Thoracic aorta (tissue), 2 donors: ENCODE measurements around the gene TTC39B. TPM values are rescaled to one million over a fixed set of nuclear protein-coding genes. Genes with fewer than 3 reads are reported as not detected.

Experiments
- ATAC-seq: fragments of 150-250 bp; one replicate; pipeline ENCODE4 v1.8.0; 2017; ENCODE audit warnings: low read depth; ENCODE audit not compliant: insufficient number of reproducible peaks, low FRiP score
- DNase-seq: peaks from one replicate; pipeline ENCODE4 v3.0.0-alpha.2; 2020; ENCODE audit warnings: low spot score
- H3K27ac ChIP-seq, 2 donors: fragments of 200-600 bp; sonication (generic); 1 replicate in 1 of 2; 2 replicates in 1 of 2; pipeline ENCODE4 v1.5.1; 2016; ENCODE audit warnings: mild to moderate bottlenecking in 2 of 2, moderate library complexity in 2 of 2
- H3K27me3 ChIP-seq: fragments of 200-600 bp; sonication (generic); replicated peaks from 2 replicates; pipeline ENCODE4 v1.6.0; 2016; ENCODE audit warnings: mild to moderate bottlenecking; ENCODE audit not compliant: insufficient read depth
- H3K36me3 ChIP-seq: fragments of 200-600 bp; sonication (generic); one replicate; pipeline ENCODE4 v1.5.1; 2016
- H3K4me1 ChIP-seq, 2 donors: fragments of 200-600 bp; sonication (generic); 1 replicate in 1 of 2; 2 replicates in 1 of 2; pipeline versions ENCODE4 v1.5.1 to v1.6.0; 2016; ENCODE audit warnings: low read depth in 2 of 2, mild to moderate bottlenecking in 1 of 2; ENCODE audit not compliant: control insufficient read depth in 1 of 2
- H3K4me3 ChIP-seq: fragments of 200-600 bp; sonication (generic); 2 replicates; pipeline ENCODE4 v1.5.1; 2016; ENCODE audit warnings: mild to moderate bottlenecking
- H3K9me3 ChIP-seq: fragments of 200-600 bp; sonication (generic); 2 replicates; pipeline ENCODE4 v1.5.1; 2016
- CTCF ChIP-seq: fragments of 200-600 bp; sonication (generic); IDR thresholded peaks from one replicate; pipeline ENCODE4 v1.5.1; 2019; ENCODE audit warnings: antibody characterized with exemption
- total RNA-seq, 2 donors: library from RNA; depleted of rRNA; stranded (reverse); fragments of >200 nt; gene quantifications; one replicate each; pipeline versions ENCODE4 v1.1.0 to v1.2.3, GENCODE V29; 2016

Gene TTC39B
- total RNA-seq = 10 to 100 TPM; 24.2 to 46.7 TPM

GRCh38 chr9:15306757-15307522 lies at the start of gene TTC39B:
TTC39B (minus strand) TSS chr9:15307216; CDS start chr9:15307125, 91 bp downstream.
- Histone ChIP-seq H3K27me3 (no peaks in the 10 kb centered on the region), H3K4me3 (peak within 1 kb of the TSS; percentile 100), H3K4me1 (peaks cover 15 to 24% of the 10 kb centered on the region in 2 donors), H3K9me3 (no peaks in the 10 kb centered on the region), H3K36me3 (no peaks in the 10 kb centered on the region), H3K27ac (peak within 1 kb of the TSS; percentile 87 to 94)
- no peak for TF ChIP-seq CTCF
- ATAC-seq (peak; percentile 91), DNase-seq (peak; percentile 85)

GRCh38 chr9:15355669-15356068 lies 48.7 kb upstream of the TTC39B start:
- ATAC-seq = no peak
- Histone ChIP-seq H3K4me1 (no peaks in the 10 kb centered on the region), H3K9me3 (no peaks in the 10 kb centered on the region), H3K4me3 (no peak overlapping the region), H3K27ac (no peak overlapping the region), H3K36me3 (no peaks in the 10 kb centered on the region), H3K27me3 (no peaks in the 10 kb centered on the region)
- no peak for TF ChIP-seq CTCF
- no peak for DNase-seq

- H3K36me3 ChIP-seq = no peaks in the 10 kb centered on the region
- ATAC-seq (no peak), DNase-seq (no peak)
- H3K4me3 ChIP-seq = no peak overlapping the region
- H3K4me1 ChIP-seq = no peaks in the 10 kb centered on the region
- no peak for TF ChIP-seq CTCF
- H3K9me3 ChIP-seq = no peaks in the 10 kb centered on the region
- no peak overlapping the region for H3K27ac ChIP-seq
- H3K27me3 ChIP-seq = no peaks in the 10 kb centered on the region
These were observed 47.7 kb upstream of the TTC39B start for GRCh38 chr9:15354713-15355112.

- Histone ChIP-seq H3K36me3 (no peaks in the 10 kb centered on the region), H3K27me3 (no peaks in the 10 kb centered on the region), H3K9me3 (no peaks in the 10 kb centered on the region), H3K4me1 (no peaks in the 10 kb centered on the region), H3K27ac (no peak overlapping the region), H3K4me3 (no peak overlapping the region)
- TF ChIP-seq CTCF = no peak
- no peak for DNase-seq
- ATAC-seq = no peak
These were observed 46.9 kb upstream of the TTC39B start for GRCh38 chr9:15353892-15354291.

- H3K9me3 ChIP-seq = no peaks in the 10 kb centered on the region
- ATAC-seq (no peak), DNase-seq (no peak)
- no peak for TF ChIP-seq CTCF
- no peak overlapping the region for H3K27ac ChIP-seq
- H3K4me3 ChIP-seq = no peak overlapping the region
- no peaks in the 10 kb centered on the region for H3K27me3 ChIP-seq
- H3K36me3 ChIP-seq = no peaks in the 10 kb centered on the region
- no peaks in the 10 kb centered on the region for H3K4me1 ChIP-seq
These were observed 45.3 kb upstream of the TTC39B start for GRCh38 chr9:15352306-15352705.
